Epidermal melanocyte (primary cell): Measurements from ENCODE around the gene SPEF1.

Source experiments
- DNase-seq: peaks from one replicate; pipeline ENCODE4 v3.0.0; 2011; ENCODE audit warnings: low spot score; ENCODE audit not compliant: insufficient read length

The SPEF1 gene

GRCh38 chr20:3767427-3768341 is 13.6 kb downstream of the SPEF1 start, which contains the start of gene ADISSP:
Gene ADISSP (minus strand): TSS chr20:3767753. CDS start chr20:3760100, 7,653 bp downstream.
- DNase-seq = peak; percentile 96

DNA sequence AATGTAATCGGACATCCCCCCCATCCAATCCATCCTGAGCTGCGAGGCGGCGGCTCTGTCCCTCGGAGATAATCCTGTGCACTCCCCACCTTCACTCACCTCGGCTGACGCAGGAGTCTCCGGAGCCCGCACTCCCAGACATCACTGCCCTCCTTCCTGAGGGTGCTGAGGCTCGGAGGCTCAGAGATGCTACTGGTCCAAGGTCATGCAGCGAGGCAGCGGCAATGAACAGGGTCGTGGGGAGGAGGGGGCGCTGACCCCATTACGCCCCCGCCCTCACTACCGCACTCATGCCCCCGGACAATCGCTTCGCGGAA is 14.2 kb downstream of the SPEF1 start:
- peak; percentile 3 for DNase-seq

DNA sequence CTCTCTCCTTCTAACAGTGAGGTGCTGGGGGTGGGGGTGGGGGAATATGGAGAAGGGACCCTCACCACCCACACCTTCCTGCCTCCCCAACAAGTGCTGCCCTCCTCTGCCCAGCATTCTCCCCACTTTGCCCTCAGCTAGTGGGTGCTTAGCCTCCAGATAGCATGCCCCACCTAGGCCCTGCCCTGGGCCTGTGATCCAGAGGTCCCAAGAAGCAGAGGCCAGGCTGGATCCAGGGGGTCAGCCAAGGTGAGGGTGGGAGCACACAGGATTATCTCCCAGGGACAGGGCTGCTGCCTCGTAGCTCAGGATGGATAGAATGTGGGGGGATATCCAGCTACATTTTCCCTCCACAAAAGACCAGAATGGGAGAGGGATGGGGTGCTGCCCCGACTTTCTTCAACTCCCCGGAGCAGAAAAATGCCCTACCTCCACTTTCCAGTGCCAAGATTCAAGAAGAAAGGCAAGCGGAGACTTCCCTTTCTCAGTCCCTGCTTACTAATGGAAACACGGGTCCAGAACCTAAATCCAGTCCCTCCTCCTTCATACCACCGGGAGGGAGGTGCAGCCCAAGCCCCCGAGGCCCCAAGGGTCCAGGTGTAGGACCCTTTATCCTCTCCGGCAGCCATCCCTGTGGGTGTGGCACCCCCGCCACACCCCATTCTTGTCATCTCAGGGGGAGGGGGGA is 14.7 kb downstream of the SPEF1 start:
- peak; percentile 5 for DNase-seq

DNA sequence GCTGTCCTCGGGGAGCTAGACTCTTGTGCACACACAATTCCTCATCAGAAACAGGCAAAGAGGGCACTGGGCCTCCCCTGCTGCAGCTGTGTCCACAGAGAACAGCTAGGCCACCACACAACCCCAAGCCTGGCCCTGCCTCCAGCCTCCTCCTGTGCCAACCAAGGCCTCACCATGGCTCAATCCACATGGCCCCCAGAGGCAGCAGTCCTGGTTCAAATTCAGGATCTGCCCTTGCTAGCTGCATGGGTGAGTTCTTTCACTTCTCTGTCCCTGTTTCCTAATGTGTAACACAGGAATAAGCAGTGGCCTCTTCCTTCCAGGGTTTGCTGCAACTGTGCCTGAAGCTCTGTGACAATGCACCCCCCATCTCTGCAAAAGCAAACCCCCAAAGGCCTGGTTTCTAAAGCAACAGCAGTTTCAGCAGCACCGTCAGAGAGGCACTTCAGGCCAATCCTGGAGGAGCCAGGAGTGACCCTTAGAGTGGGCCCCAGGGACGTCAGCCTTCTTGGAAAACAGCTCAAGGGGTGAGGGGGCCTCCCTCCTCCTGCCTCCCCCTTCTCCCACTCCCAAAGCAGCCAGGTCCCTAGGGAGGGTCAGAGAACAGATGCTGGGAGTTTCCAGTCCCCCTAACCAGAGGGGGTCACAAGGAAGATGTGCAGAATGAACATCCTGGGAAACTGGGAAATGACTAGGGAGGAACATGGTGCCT is 15.9 kb downstream of the SPEF1 start:
- DNase-seq = no peak

DNA sequence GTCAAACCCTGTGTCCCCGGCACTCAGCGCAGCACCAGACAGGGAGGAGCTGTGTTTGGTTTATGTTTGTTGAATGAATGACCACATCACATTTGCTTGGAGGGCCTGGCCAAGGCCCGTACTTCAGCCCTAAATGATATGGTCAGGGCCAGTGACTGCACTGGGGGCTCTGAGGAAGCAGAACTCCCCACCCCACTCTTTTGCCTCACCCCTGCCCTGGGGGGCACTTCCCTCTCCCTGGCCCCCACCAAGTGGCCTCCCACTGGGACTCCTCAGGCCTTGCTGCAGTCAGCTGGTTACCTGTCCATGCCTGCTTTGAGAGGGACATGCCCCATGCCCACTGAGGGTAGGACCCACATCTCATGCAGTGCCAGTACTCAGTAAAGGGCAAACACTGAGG is 16.6 kb downstream of the SPEF1 start:
- DNase-seq = no peak

GRCh38 chr20:3763671-3764601 is 17.3 kb downstream of the SPEF1 start:
- no peak for DNase-seq

DNA sequence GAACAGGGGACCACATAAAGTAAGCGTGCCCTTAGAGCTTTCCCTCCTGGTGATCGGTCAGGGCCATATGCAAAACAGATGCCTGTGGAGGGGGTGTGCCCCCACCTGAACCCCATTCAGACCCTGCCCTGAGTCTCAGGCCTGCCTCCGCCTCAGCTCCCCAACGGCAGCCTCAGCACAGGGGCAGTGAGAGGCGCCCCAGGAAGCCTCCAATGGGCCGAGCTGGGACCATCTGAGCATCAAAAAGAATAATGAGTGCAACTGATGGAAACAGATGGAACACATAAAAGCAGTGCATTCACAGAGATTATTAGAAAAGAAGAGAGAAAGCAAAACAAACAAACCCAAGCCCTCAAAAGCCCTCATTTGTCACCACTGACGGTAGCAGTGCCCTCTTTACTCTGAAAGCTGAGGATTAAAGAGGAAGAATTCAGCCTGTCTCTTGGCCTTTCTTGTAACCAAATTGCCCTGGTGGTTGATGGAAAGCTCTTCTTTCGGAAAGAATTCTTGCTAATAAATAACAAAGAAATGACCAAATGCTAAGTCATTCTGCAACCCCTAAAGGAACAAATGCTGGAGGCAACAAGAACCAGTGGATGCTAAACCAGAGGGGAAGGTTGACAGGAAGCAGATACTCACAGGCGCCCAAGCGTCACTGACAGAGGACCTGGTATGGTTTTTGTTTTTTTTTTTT is 20.4 kb downstream of the SPEF1 start:
- no peak for DNase-seq

DNA sequence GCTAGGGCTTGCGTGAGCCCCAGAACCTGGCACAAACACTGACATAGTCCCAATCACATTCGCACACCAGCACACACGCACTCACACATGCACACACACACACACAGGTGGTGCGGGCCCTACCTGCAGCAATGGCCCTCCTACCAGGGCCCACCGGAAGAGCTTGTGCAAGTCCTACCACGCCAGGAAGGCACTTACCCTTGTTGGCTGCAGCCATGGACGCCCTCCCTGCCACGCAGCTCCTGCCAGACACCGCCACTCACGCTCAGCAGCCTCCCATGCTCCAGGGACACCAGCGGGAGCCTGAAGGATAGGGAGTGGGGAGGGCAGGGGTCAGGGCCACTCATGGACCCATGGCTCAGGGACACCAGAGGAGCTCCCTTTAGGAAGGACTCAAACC is 21.4 kb downstream of the SPEF1 start:
- no peak for DNase-seq

GRCh38 chr20:3759316-3759823 is 21.9 kb downstream of the SPEF1 start:
- no peak for DNase-seq

DNA sequence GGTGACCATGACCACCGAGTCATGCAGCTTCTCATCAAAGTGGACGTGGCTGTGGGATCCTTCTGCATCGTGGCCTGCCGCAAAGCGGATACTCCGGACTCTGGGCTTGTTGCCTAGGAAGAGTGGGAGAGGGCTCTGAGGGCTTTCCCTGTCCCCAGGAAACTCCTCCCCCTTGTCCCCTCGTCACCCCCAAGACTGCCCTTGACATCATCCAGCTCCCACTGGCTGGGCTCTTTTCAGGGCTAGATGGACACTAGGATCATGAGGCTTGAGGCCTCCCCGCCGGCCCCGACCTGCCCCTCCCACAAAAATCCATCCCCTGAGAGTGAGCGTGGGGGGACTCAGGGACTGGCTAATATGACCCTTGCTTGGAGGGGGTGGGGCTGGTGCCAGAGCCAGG is 22.7 kb downstream of the SPEF1 start:
- no peak for DNase-seq

DNA sequence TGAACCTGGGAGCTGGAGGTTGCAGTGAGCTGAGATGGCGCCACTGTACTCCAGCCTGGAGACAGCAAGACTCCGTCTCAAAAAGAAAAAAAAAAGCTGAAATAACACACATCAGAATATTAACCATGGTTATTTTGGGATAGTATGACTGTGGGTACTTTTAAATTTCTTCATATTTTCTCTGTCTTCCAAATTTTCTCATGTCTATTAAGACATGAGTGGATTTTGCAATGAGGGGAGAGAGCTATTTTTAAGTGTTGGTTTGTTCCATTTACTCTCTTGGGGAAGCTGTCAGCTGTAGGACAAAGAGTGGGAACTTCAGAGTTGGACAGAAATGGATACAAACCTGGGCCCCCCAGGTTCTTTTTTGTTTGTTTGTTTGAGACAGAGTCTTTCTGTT is 24.0 kb downstream of the SPEF1 start:
- no peak for DNase-seq

GRCh38 chr20:3755814-3756480 is 25.3 kb downstream of the SPEF1 start:
- no peak for DNase-seq

- DNase-seq = no peak
These were observed 26.0 kb downstream of the SPEF1 start for GRCh38 chr20:3755269-3755668.

- DNase-seq = no peak
These were observed 27.0 kb downstream of the SPEF1 start for GRCh38 chr20:3754276-3754630.

DNA sequence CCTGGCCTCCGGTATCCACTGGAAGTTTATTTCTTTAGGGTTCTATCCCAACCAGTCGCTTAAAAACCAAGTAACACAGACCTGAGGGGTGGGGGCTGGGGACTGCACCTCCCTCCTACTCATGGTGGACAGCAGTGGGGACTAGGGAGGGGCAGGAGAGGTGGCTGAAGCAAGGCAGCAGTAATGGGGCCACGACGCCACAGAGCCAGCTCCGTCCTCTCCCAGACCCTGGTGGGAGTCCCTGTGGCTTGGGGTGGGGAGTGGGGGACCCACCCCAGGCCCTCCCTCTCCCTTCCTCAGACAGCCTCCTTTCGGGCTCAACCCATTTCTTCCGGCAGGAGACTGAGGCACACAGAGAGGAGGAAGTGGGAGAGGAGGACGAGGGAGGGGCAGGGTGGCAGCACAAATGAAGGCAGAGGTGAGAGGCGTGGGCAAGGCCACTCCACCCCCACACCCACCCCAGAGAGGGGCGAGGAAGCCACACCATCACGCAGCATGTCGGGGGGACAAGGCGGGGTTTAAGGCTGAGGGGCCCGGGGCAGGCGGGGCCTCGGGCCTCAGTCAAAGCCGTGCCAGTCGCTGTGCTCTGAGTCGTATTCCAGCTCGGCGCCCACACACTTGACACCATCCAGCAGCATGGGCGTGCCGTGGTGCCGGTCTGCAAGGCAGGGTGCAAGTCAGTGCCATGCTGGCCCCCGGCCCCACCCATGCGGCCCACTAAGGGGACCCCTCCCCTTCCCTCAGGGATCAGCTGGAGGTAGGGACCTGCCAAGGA is 27.6 kb downstream of the SPEF1 start:
- DNase-seq = no peak

DNA sequence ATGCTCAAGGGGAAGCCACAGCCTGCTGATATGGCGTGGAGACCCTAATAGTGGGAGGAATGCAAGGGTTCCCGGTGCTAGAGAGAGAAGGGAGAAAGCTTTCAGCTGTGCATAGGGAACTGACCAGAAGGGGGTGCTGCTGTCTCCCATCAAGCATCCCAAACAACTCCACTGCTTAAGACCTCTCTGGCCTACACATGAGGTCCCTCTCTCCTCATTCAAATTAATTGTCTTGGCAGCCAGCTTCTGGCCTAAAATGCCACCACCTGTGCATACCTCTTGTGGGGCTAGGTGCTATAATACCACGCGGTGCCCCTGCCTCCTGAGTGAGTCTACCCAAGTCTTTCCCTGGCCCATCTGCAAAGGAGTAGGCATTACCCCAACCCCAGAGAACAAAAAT is 28.1 kb downstream of the SPEF1 start:
- peak; percentile 89 for DNase-seq

DNA sequence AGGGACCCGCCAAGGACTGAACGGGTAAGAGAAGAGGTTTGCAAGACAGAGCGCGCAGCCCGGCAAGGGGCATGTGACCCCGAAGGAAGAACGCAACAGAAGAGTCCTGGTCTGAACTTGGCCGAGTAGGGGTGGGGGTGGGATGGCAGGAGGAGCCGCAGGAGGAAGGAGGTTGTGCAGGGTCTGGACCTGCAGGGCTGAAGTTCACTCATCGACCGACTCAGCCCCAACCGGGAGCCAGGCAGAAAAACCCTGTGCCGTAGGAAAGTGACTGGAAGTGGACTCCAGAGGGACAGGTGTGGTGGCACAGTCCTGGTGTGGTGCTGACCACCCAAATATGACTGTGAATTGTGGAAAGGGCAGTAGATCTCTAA is 28.9 kb downstream of the SPEF1 start:
- DNase-seq = no peak

- DNase-seq = peak; percentile 86
These were observed 29.4 kb downstream of the SPEF1 start for GRCh38 chr20:3751675-3752385.
